Measurements from ENCODE around the gene WDFY4. TPM values are rescaled to one million over a fixed set of nuclear protein-coding genes. Genes with fewer than 3 reads are reported as not detected.

Gene WDFY4
- total and polyA plus RNA-seq, 7 donors: 0.23 to 1.3 (median 0.69) TPM

- ATAC-seq: peak in 1 of 4 donors; percentile 51
- no peaks in the 10 kb centered on the region for H3K9me3 ChIP-seq
- TF ChIP-seq CTCF (IDR thresholded peaks at IDR 0.05): no peak
- H3K4me1 ChIP-seq: no peaks in the 10 kb centered on the region
- no peaks in the 10 kb centered on the region for H3K36me3 ChIP-seq (ENCODE audit: insufficient read depth in 1 of 2, low read depth in 1 of 2)
- WGBS, 3 donors: 78 to 89% (median 80%) methylated on average over 12 of the region's 12 CpGs
- intact Hi-C loops (cut with DNase I): no loop called here
- DNase-seq: no peak
- no peak overlapping the region for H3K4me3 ChIP-seq
- no peaks in the 10 kb centered on the region for H3K27me3 ChIP-seq (ENCODE audit: insufficient read depth in 3 of 3, low read length in 2 of 3)
- H3K27ac ChIP-seq: no peak overlapping the region
Measured at GRCh38 chr10:48800007-48800675, 115.5 kb downstream of the WDFY4 start.

GRCh38 chr10:48801001-48801421 lies 116.3 kb downstream of the WDFY4 start:
- intact Hi-C loops (cut with DNase I): no loop called here
- peak overlapping the region; percentile 53 for H3K27ac ChIP-seq

GRCh38 chr10:48802611-48803071 lies 118.0 kb downstream of the WDFY4 start:
- no peak for TF ChIP-seq CTCF (IDR thresholded peaks at IDR 0.05)
- no peak overlapping the region for H3K4me3 ChIP-seq
- DNase-seq (no peak), ATAC-seq (no peak)
- no peak overlapping the region for H3K27ac ChIP-seq
- WGBS, 3 donors: 62 to 65% (median 64%) methylated on average over 2 of the region's 2 CpGs
- intact Hi-C loops (cut with DNase I): no loop called here
- H3K4me1 ChIP-seq: no peaks in the 10 kb centered on the region
- no peaks in the 10 kb centered on the region for H3K27me3 ChIP-seq (ENCODE audit: insufficient read depth in 3 of 3, low read length in 2 of 3)
- no peaks in the 10 kb centered on the region for H3K36me3 ChIP-seq (ENCODE audit: insufficient read depth in 1 of 2, low read depth in 1 of 2)
- no peaks in the 10 kb centered on the region for H3K9me3 ChIP-seq

More at GRCh38 chr10:48801001-48801421, 116.3 kb downstream of the WDFY4 start:
- DNase-seq (no peak), ATAC-seq (peak in 2 of 4 donors; percentile 42 to 50)
- Histone ChIP-seq H3K4me1 (no peaks in the 10 kb centered on the region), H3K4me3 (no peak overlapping the region), H3K36me3 (ENCODE audit: insufficient read depth in 1 of 2, low read depth in 1 of 2) (no peaks in the 10 kb centered on the region), H3K9me3 (no peaks in the 10 kb centered on the region), H3K27me3 (ENCODE audit: insufficient read depth in 3 of 3, low read length in 2 of 3) (no peaks in the 10 kb centered on the region)
- no peak for TF ChIP-seq CTCF (IDR thresholded peaks at IDR 0.05)

GRCh38 chr10:48803801-48804584 lies 119.3 kb downstream of the WDFY4 start:
- Histone ChIP-seq H3K36me3 (ENCODE audit: insufficient read depth in 1 of 2, low read depth in 1 of 2) (no peaks in the 10 kb centered on the region), H3K27me3 (ENCODE audit: insufficient read depth in 3 of 3, low read length in 2 of 3) (no peaks in the 10 kb centered on the region), H3K4me3 (no peak overlapping the region), H3K4me1 (no peaks in the 10 kb centered on the region), H3K9me3 (no peaks in the 10 kb centered on the region), H3K27ac (no peak overlapping the region)
- ATAC-seq (no peak), DNase-seq (no peak)
- no peak for TF ChIP-seq CTCF (IDR thresholded peaks at IDR 0.05)
- 69 to 74% (median 70%) methylated on average over 4 of the region's 4 CpGs for whole genome bisulfite sequencing, 3 donors
- intact Hi-C loops (cut with DNase I): no loop called here
